MCF 10A (cell line): ENCODE results near the gene KAT7. TPM values are rescaled to one million over a fixed set of nuclear protein-coding genes. Genes with fewer than 3 reads are reported as not detected.

ENCODE experiments used
- BruUV-seq: library from RNA; stranded (reverse); fragments of 400-500 nt; replicated peaks from 2 replicates; lab custom pipeline; 2021; lab: Mats Ljungman, UMichigan
- CTCF ChIA-PET: fragments of 300-600 bp; sonication (Branson Sonifier 250); formaldehyde crosslinking; extraction: SDS; loops from one replicate; lab custom pipeline; 2021; ENCODE audit warnings: antibody characterized with exemption, inconsistent platforms; lab: Yijun Ruan, JAX
- POLR2A ChIA-PET: fragments of 300-600, 350-650 bp; sonication (Branson Sonifier 250); formaldehyde crosslinking; extraction: SDS; loops from one replicate; lab custom pipeline; 2020; ENCODE audit warnings: antibody characterized with exemption, inconsistent platforms; lab: Yijun Ruan, JAX
- DNase-seq: peaks from one replicate; pipeline ENCODE4 v3.0.0-alpha.2; 2018; ENCODE audit not compliant: unreplicated experiment
- H3K27ac Mint-ChIP-seq: one replicate; pipeline ENCODE4 v1.8.0; 2022; ENCODE audit warnings: mild to moderate bottlenecking, low read depth, mixed read lengths; ENCODE audit not compliant: unreplicated experiment
- H3K27me3 Mint-ChIP-seq: one replicate; pipeline ENCODE4 v1.8.0; 2022; ENCODE audit warnings: mixed read lengths; ENCODE audit not compliant: insufficient read depth, unreplicated experiment
- H3K36me3 Mint-ChIP-seq: one replicate; pipeline ENCODE4 v1.8.0; 2022; ENCODE audit warnings: mild to moderate bottlenecking, moderate library complexity, mixed read lengths; ENCODE audit not compliant: insufficient read depth, unreplicated experiment
- H3K4me1 Mint-ChIP-seq: one replicate; pipeline ENCODE4 v1.8.0; 2022; ENCODE audit warnings: mixed read lengths; ENCODE audit not compliant: insufficient read depth, unreplicated experiment
- H3K4me3 Mint-ChIP-seq: one replicate; pipeline ENCODE4 v1.8.0; 2022; ENCODE audit warnings: mild to moderate bottlenecking, moderate library complexity, mixed read lengths; ENCODE audit not compliant: unreplicated experiment
- H3K9me3 Mint-ChIP-seq: one replicate; pipeline ENCODE4 v1.8.0; 2022; ENCODE audit warnings: mixed read lengths; ENCODE audit not compliant: unreplicated experiment
- intact Hi-C: fragments of 100-400 bp; cut with micrococcal nuclease; formaldehyde crosslinking; loops from 2 replicates; pipeline ENCODE4 v1.14.1; 2022
- total RNA-seq: library from RNA; stranded (reverse); gene quantifications from 2 replicates; pipeline ENCODE4 v1.2.3, GENCODE V29; 2022
- TF ChIP-seq, protein P1 (sequence below): fragments of 200-600 bp; IDR thresholded peaks from one replicate; pipeline ENCODE4 v1.8.0; 2022; ENCODE audit warnings: antibody characterized with exemption, mild to moderate bottlenecking; ENCODE audit not compliant: unreplicated experiment

Gene KAT7
- total RNA-seq, 1 experiment from 2014 or later, result 53.7 TPM

DNA sequence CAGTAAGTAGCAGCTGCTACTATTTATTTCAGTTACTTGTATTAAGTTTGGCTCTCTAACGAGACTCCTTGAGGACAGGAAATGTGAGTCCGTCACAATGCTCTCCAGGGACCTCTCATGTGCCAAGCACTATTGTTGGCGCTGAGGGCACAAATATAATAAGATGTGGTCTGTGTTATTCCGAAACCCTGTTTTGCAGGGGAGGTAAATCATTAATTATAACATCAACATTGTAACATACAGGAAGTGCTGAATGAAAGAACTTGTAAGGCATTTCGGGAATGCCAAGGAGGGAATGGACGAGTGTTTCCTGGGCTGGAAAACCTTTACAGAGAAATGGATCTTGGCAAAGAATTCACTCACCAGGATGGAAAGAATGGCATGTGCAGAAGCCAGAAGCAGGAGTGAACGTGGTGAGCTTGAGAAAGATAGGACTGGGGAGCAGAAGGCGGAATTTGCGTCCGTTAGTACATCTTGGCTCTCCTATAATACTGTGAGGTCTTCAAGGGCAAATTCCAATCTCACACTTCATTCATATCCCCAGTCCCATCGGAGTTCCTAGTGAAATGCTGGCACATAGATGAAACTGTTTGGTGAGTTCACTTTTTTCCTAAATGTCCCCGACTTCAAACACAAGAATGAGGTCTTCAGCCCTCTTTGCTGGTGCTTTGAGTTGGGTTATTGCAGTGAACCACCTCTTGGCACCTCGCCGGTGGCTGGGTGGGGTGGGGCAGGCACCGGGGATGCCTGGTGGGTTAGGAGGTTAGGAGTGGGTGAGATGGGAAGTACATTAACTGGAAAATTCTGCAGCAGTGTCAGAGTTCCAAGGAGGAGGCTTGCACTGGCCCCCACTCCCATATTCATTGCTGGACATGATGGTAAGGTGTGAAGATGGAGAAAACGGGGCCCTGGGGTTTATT lies 47.9 kb downstream of the KAT7 start:
- TF ChIP-seq, protein P1, sequence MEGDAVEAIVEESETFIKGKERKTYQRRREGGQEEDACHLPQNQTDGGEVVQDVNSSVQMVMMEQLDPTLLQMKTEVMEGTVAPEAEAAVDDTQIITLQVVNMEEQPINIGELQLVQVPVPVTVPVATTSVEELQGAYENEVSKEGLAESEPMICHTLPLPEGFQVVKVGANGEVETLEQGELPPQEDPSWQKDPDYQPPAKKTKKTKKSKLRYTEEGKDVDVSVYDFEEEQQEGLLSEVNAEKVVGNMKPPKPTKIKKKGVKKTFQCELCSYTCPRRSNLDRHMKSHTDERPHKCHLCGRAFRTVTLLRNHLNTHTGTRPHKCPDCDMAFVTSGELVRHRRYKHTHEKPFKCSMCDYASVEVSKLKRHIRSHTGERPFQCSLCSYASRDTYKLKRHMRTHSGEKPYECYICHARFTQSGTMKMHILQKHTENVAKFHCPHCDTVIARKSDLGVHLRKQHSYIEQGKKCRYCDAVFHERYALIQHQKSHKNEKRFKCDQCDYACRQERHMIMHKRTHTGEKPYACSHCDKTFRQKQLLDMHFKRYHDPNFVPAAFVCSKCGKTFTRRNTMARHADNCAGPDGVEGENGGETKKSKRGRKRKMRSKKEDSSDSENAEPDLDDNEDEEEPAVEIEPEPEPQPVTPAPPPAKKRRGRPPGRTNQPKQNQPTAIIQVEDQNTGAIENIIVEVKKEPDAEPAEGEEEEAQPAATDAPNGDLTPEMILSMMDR, result no peak
- intact Hi-C loops, result no loop called here

DNA sequence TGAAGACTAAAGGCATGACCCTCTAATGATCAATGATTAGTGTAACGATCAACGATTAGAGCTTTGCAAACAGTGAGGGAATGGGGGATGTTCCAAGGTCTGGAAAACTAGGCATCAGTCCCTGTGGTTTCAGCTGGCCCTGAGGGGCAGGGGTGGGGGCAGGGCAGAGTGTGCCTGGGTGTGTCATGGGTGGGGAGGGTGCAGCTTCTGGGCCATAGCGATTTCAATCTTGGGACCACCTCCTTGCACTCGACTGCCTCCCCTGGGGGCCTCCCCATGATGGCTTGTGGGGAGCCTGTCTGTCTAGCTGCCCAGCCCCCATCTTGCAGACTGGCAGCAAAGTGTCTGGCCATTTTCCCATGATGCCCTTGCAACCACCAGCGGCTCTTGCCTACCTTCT lies 51.0 kb downstream of the KAT7 start:
- Mint-ChIP-seq H3K27me3 (no peaks in the 10 kb centered on the region), H3K27ac (no peak overlapping the region), H3K4me3 (no peak overlapping the region), H3K36me3 (peaks cover 17% of the 10 kb centered on the region), H3K9me3 (no peaks in the 10 kb centered on the region), H3K4me1 (no peaks in the 10 kb centered on the region)
- BruUV-seq, result no TSS peak
- CTCF ChIA-PET, result interaction anchor here (0.6 to 1.3 kb wide), 2 partner anchors 158 to 264 kb away, joined by 3 to 4 read pairs; partner anchors contain the start of gene NXPH3
- POLR2A ChIA-PET, result no interaction called here
- no peak for DNase-seq
- intact Hi-C loops, result no loop called here
- TF ChIP-seq, protein P1, result no peak

More for the DNA sequence above, 47.9 kb downstream of the KAT7 start:
- DNase-seq, result no peak
- no peaks in the 10 kb centered on the region for H3K9me3 Mint-ChIP-seq
- CTCF ChIA-PET, result interaction anchor here (0.6 kb wide), 1 partner anchor 157 kb away, joined by 3 read pairs; no protein-coding TSS in a partner anchor
- H3K4me1 Mint-ChIP-seq, result no peaks in the 10 kb centered on the region
- H3K4me3 Mint-ChIP-seq, result no peak overlapping the region
- no peak overlapping the region for H3K27ac Mint-ChIP-seq
- POLR2A ChIA-PET, result no interaction called here
- no peaks in the 10 kb centered on the region for H3K27me3 Mint-ChIP-seq
- H3K36me3 Mint-ChIP-seq, result peaks cover 45% of the 10 kb centered on the region
- BruUV-seq, result no TSS peak

DNA sequence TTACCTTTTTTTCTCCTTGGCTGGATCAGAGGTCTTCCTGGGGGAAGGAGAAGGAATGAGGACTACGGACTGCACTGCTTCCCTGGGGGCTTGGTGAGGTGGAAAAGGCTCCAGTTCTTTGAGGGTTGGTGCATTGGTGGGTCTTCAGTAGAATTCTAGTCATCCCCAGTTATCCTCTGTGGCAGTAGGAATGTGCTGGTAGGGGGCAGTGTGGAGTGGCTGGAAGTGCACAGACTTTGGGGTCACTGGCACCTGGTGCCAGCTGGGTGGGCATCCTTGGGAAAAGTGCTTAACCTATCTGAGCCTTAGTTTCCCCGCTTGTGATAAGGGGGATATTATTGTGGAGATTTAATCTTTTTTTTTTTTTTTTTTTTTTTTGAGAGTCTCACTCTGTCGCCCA lies 53.1 kb downstream of the KAT7 start:
- TF ChIP-seq, protein P1, result no peak
- Mint-ChIP-seq H3K36me3 (peaks cover 6% of the 10 kb centered on the region), H3K9me3 (no peaks in the 10 kb centered on the region), H3K27ac (no peak overlapping the region), H3K27me3 (no peaks in the 10 kb centered on the region), H3K4me1 (no peaks in the 10 kb centered on the region), H3K4me3 (no peak overlapping the region)
- no peak for DNase-seq
- intact Hi-C loops, result no loop called here
- no TSS peak for BruUV-seq
- ChIA-PET CTCF (no interaction called here), POLR2A (no interaction called here)

DNA sequence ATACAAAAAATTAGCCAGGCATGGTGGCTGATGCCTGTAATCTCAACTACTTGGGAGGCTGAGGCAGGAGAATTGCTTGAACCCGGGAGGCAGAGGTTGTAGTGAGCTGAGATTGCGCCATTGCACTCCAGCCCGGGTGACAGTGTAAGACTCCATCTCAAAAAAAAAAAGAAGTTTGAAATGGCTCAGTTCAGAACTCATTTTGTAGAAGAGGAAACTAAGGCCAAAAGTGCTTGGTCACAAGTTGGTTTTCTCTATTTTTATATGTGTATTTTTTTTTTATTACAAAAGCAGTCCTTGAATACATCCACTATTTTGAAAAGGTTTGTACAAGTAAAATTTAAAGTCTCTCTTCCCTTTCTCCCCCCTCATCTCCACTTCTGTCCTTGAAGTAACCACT lies 53.9 kb downstream of the KAT7 start:
- ChIA-PET CTCF (no interaction called here), POLR2A (no interaction called here)
- no peaks in the 10 kb centered on the region for H3K9me3 Mint-ChIP-seq
- peaks cover 3% of the 10 kb centered on the region for H3K36me3 Mint-ChIP-seq
- intact Hi-C loops, result no loop called here
- H3K27ac Mint-ChIP-seq, result no peak overlapping the region
- DNase-seq, result no peak
- no peaks in the 10 kb centered on the region for H3K4me1 Mint-ChIP-seq
- no peaks in the 10 kb centered on the region for H3K27me3 Mint-ChIP-seq
- no peak overlapping the region for H3K4me3 Mint-ChIP-seq
- no TSS peak for BruUV-seq
- TF ChIP-seq, protein P1, result no peak
